ENCODE data around the gene CYB561D2. TPM values are rescaled to one million over a fixed set of nuclear protein-coding genes. Genes with fewer than 3 reads are reported as not detected.

The CYB561D2 gene
- total RNA-seq, 1 experiment from 2014 or later, result 19.3 TPM

DNA sequence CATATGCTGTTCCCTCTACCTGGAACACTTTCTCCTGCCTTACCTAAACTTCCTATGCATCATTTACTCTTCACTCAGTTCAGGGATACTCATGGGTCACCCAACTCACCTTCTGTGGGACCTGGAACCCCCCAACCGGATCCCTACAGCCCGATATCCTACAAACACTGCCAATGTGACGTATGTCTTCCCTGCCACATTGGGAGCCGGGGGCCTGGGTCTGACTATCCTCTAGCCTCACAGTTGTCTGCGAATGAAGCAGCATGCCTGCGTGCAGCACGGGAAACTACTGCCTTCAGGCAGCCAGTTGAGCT lies 492 bp upstream of the CYB561D2 start:
- H3K9me2 ChIP-seq (ENCODE audit: insufficient read depth), result no peaks in the 10 kb centered on the region
- H3K9me3 ChIP-seq (ENCODE audit: insufficient read depth, low read depth), result no peaks in the 10 kb centered on the region
- CTCF ChIA-PET, result interaction anchor here (0.8 to 2.3 kb wide), 3 partner anchors 13 to 192 kb away, joined by 3 to 6 read pairs (median 5); no protein-coding TSS in a partner anchor
- POLR2A ChIA-PET (ENCODE audit: unreplicated experiment), result interaction anchor here (0.6 to 0.9 kb wide), 4 partner anchors 10 to 252 kb away, joined by 3 to 7 read pairs (median 4); no protein-coding TSS in a partner anchor
- H3K36me3 ChIP-seq (ENCODE audit: low read depth), result no peaks in the 10 kb centered on the region
- H3K27me3 ChIP-seq (ENCODE audit: insufficient read depth, low read depth), result no peaks in the 10 kb centered on the region
- no peak for TF ChIP-seq EZH2 (IDR thresholded peaks at IDR 0.05; ENCODE audit: low read depth)
- TF ChIP-seq, protein P1, sequence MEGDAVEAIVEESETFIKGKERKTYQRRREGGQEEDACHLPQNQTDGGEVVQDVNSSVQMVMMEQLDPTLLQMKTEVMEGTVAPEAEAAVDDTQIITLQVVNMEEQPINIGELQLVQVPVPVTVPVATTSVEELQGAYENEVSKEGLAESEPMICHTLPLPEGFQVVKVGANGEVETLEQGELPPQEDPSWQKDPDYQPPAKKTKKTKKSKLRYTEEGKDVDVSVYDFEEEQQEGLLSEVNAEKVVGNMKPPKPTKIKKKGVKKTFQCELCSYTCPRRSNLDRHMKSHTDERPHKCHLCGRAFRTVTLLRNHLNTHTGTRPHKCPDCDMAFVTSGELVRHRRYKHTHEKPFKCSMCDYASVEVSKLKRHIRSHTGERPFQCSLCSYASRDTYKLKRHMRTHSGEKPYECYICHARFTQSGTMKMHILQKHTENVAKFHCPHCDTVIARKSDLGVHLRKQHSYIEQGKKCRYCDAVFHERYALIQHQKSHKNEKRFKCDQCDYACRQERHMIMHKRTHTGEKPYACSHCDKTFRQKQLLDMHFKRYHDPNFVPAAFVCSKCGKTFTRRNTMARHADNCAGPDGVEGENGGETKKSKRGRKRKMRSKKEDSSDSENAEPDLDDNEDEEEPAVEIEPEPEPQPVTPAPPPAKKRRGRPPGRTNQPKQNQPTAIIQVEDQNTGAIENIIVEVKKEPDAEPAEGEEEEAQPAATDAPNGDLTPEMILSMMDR (conservative IDR thresholded peaks at IDR 0.05), result no peak
- DNase-seq, result no peak
- intact Hi-C loops (cut with micrococcal nuclease; ENCODE audit: unreplicated experiment), result loop anchor here (2.0 kb wide), 1 partner anchor 263 kb away; no protein-coding TSS in a partner anchor
- peaks cover 16% of the 10 kb centered on the region; the same call in 1 of the 2 replicates for H3K79me2 ChIP-seq (ENCODE audit: low read depth)
- peaks cover 9% of the 10 kb centered on the region; the same call in 1 of the 2 replicates for H3F3A ChIP-seq (ENCODE audit: insufficient read depth, low read depth)
- peak overlapping the region; percentile 79 for H3K4me3 ChIP-seq
- H4K20me1 ChIP-seq (ENCODE audit: insufficient read depth), result peaks cover under 1% of the 10 kb centered on the region; the same call in 1 of the 2 replicates
- H3K4me1 ChIP-seq (replicated peaks; ENCODE audit: insufficient read depth), result peaks cover 17% of the 10 kb centered on the region; the same call in 1 of the 2 replicates
- H3K4me2 ChIP-seq, result peak overlapping the region; percentile 97
- H3K27ac ChIP-seq, result no peak overlapping the region
- TSS peak; percentile 14 for BruUV-seq (replicated peaks)
- peak overlapping the region; percentile 89 for H2AFZ ChIP-seq

DNA sequence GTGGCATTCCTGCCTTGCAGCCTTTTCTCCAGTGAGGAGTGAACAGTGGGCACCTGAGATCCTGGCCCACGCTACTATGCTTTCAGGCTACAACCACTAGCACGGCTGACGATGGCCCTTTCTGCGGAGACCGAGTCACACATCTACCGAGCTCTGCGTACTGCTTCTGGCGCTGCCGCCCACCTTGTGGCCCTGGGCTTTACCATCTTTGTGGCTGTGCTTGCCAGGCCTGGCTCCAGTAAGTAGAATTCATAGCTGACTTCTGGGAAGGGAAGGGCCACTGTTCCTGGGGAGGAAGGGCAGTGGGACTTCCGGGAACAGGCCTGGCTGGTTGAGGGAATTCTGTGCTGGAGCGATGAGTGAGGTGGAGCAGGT lies 648 bp downstream of the CYB561D2 start:
- peaks cover 9% of the 10 kb centered on the region; the same call in 1 of the 2 replicates for H3F3A ChIP-seq (ENCODE audit: insufficient read depth, low read depth)
- intact Hi-C loops (cut with micrococcal nuclease; ENCODE audit: unreplicated experiment), result loop anchor here (1.0 to 2.0 kb wide), 2 partner anchors 8 to 261 kb away; partner anchors contain the start of gene TMEM115
- H3K4me3 ChIP-seq, result peak overlapping the region; percentile 79
- ChIA-PET POLR2A (ENCODE audit: unreplicated experiment) (interaction anchor here (0.6 to 0.7 kb wide), 3 partner anchors 14 to 100 kb away, joined by 3 to 6 read pairs (median 6); no protein-coding TSS in a partner anchor), CTCF (no interaction called here)
- H3K36me3 ChIP-seq (ENCODE audit: low read depth), result no peaks in the 10 kb centered on the region
- H3K79me2 ChIP-seq (ENCODE audit: low read depth), result peaks cover 25% of the 10 kb centered on the region
- H2AFZ ChIP-seq, result peak overlapping the region; percentile 89
- no peaks in the 10 kb centered on the region for H3K27me3 ChIP-seq (ENCODE audit: insufficient read depth, low read depth)
- H4K20me1 ChIP-seq (ENCODE audit: insufficient read depth), result peaks cover 10% of the 10 kb centered on the region
- TSS peak; percentile 60 for BruUV-seq (replicated peaks)
- H3K4me2 ChIP-seq, result peak overlapping the region; percentile 97
- H3K9me3 ChIP-seq (ENCODE audit: insufficient read depth, low read depth), result no peaks in the 10 kb centered on the region
- no peak overlapping the region for H3K27ac ChIP-seq
- TF ChIP-seq, protein P1 (conservative IDR thresholded peaks at IDR 0.05), result no peak
- TF ChIP-seq EZH2 (IDR thresholded peaks at IDR 0.05; ENCODE audit: low read depth), result no peak
- H3K4me1 ChIP-seq (replicated peaks; ENCODE audit: insufficient read depth), result peaks cover 22% of the 10 kb centered on the region
- DNase-seq, result no peak
- H3K9me2 ChIP-seq (ENCODE audit: insufficient read depth), result no peaks in the 10 kb centered on the region

DNA sequence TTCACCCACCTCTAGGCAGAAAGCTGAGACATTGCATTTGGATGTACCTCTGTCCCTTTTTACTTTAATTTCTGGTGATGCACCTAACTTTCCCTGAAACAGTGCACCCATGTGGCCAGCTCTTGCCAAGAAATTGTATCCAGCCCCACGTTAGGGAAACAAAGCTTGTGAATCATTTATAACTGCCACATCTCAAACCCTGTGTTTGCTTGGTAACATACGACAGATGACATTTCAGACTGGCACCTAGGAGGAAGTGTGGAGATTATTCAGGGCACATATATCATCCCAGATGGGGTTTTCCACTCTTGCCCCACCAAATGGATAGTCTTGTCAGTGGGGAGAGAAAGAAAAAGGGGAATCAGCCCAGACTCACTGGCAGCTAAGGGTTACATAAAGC lies 2.1 kb downstream of the CYB561D2 start:
- H3K4me1 ChIP-seq (replicated peaks; ENCODE audit: insufficient read depth), result peaks cover 37% of the 10 kb centered on the region
- DNase-seq, result peak in 1 of 2 experiments; percentile 53
- no peak overlapping the region for H3K27ac ChIP-seq
- POLR2A ChIA-PET (ENCODE audit: unreplicated experiment), result interaction anchor here (0.7 kb wide), 1 partner anchor 188 kb away, joined by 6 read pairs; no protein-coding TSS in a partner anchor
- no peak overlapping the region for H3K4me3 ChIP-seq
- no peaks in the 10 kb centered on the region for H3K9me3 ChIP-seq (ENCODE audit: insufficient read depth, low read depth)
- no peaks in the 10 kb centered on the region for H3K9me2 ChIP-seq (ENCODE audit: insufficient read depth)
- no peak overlapping the region for H2AFZ ChIP-seq
- peaks cover 5% of the 10 kb centered on the region; the same call in 1 of the 2 replicates for H3F3A ChIP-seq (ENCODE audit: insufficient read depth, low read depth)
- no TSS peak for BruUV-seq (replicated peaks)
- intact Hi-C loops (cut with micrococcal nuclease; ENCODE audit: unreplicated experiment), result no loop called here
- no peak overlapping the region for H3K4me2 ChIP-seq
- no peak for TF ChIP-seq EZH2 (IDR thresholded peaks at IDR 0.05; ENCODE audit: low read depth)
- TF ChIP-seq, protein P1 (conservative IDR thresholded peaks at IDR 0.05), result no peak
- H3K36me3 ChIP-seq (ENCODE audit: low read depth), result 0 out of 2 replicates have a peak, but pooled peaks cover under 1% of the 10 kb centered on the region
- H3K27me3 ChIP-seq (ENCODE audit: insufficient read depth, low read depth), result no peaks in the 10 kb centered on the region
- peaks cover 40% of the 10 kb centered on the region for H3K79me2 ChIP-seq (ENCODE audit: low read depth)
- peaks cover 22% of the 10 kb centered on the region for H4K20me1 ChIP-seq (ENCODE audit: insufficient read depth)
- CTCF ChIA-PET, result interaction anchor here (0.6 to 1.4 kb wide), 2 partner anchors 16 to 106 kb away, joined by 3 to 6 read pairs; no protein-coding TSS in a partner anchor

All from PC-9 (cell line).